Measurements from ENCODE around the gene CCDC106.

Gene CCDC106

DNA sequence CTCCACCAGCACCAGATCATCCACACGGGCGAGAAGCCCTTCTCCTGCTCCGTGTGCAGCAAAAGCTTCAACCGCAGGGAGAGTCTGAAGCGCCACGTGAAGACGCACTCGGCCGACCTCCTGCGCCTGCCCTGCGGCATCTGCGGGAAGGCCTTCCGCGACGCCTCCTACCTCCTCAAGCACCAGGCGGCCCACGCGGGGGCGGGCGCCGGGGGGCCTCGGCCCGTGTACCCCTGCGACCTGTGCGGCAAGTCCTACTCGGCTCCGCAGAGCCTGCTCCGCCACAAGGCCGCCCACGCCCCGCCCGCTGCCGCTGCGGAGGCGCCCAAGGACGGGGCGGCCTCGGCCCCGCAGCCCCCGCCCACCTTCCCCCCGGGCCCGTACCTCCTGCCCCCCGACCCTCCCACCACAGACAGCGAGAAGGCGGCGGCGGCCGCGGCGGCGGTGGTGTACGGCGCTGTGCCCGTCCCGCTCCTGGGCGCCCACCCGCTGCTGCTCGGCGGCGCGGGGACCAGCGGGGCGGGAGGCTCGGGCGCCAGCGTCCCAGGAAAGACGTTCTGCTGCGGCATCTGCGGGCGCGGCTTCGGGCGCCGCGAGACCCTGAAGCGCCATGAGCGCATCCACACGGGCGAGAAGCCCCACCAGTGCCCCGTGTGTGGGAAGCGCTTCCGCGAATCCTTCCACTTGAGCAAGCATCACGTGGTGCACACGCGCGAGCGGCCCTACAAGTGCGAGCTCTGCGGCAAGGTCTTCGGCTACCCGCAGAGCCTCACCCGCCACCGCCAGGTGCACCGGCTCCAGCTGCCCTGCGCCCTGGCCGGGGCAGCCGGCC is 33.1 kb upstream of the CCDC106 start:
- no peak for DNase-seq

DNA sequence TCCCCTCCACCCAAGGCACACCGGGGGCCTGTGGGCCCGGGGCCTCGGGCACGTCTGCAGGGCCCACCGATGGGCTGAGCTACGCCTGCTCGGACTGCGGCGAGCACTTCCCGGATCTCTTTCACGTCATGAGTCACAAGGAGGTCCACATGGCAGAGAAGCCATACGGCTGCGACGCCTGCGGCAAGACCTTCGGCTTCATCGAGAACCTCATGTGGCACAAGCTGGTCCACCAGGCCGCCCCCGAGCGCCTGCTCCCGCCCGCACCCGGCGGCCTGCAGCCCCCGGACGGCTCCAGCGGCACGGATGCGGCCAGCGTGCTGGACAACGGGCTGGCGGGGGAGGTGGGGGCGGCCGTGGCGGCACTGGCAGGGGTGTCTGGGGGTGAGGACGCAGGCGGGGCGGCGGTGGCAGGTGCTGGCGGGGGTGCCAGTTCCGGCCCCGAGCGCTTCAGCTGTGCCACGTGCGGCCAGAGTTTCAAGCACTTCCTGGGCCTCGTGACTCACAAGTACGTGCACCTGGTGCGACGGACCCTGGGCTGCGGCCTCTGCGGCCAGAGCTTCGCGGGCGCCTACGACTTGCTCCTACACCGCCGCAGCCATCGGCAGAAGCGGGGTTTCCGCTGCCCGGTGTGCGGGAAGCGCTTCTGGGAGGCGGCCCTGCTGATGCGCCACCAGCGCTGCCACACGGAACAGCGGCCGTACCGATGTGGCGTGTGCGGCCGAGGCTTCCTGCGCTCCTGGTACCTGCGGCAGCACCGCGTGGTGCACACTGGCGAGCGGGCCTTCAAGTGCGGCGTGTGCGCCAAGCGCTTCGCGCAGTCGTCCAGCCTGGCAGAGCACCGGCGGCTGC is 32.2 kb upstream of the CCDC106 start:
- no peak for DNase-seq

DNA sequence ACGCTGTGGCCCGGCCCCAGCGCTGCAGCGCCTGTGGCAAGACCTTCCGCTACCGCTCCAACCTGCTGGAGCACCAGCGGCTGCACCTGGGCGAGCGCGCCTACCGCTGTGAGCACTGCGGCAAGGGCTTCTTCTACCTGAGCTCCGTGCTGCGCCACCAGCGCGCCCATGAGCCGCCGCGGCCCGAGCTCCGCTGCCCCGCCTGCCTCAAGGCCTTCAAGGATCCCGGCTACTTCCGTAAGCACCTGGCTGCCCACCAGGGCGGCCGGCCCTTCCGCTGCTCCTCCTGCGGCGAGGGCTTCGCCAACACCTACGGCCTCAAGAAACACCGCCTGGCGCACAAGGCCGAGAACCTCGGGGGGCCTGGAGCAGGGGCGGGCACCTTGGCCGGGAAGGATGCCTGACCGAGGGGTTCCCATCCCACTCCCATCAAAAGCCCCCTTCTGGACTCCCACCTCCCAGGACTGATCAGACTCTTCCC is 31.6 kb upstream of the CCDC106 start:
- no peak for DNase-seq

DNA sequence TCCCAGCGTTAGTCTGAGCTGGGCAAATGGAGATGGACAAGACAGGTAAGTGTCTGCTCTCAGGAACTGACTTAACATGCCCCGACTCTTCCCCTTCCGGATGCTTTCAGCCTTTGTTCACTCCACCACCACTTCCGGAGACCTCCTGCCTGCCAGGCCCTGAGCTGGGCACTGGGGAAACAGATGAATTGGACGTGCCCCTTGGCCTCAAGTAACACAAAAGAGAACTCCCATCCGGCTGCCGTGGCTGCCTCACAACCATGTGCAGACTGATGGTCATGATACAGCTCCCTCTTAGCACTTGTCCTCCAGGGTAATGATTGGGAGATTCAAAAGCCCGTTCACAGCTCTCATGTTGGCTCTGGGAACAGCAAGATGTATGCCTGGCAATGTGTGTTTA is 30.6 kb upstream of the CCDC106 start:
- DNase-seq: no peak

DNA sequence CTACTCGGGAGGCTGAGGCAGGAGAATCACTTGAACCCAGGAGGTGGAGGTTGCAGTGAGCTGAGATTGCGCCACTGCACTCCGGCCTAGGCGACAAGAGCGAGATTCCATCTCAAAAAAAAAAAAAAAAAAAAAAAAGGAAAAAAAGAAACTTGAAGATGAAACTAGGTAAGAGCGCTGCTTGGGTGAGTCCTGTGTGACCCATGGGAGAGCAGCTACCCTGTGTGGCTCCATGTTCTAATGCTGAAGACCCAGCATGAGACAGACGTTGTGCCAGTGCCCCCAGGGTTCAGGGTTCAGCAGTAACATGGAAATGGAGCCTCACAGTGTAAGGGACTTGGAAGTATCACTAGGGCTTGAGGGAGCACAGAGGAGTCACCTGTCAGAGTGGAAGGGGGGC is 29.6 kb upstream of the CCDC106 start:
- no peak for DNase-seq

DNA sequence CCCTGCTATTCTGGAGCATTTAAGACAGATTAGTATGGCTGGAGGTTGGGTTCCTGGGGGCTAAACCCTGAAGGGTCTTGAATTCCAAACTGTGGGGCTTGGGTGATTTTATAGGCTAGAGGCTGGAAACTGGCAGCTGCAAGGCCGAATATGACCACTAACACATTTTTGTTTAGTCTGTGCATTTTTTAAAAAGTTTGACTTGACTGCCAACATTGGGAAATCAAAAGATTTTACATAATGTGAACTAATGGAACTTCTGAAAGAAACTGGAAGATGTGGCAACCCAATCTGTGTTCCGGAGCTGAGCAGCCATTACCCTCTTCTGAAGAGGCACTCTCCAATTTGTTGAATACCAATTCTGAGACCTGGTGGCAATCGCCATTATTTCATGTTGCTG is 28.7 kb upstream of the CCDC106 start:
- no peak for DNase-seq

DNA sequence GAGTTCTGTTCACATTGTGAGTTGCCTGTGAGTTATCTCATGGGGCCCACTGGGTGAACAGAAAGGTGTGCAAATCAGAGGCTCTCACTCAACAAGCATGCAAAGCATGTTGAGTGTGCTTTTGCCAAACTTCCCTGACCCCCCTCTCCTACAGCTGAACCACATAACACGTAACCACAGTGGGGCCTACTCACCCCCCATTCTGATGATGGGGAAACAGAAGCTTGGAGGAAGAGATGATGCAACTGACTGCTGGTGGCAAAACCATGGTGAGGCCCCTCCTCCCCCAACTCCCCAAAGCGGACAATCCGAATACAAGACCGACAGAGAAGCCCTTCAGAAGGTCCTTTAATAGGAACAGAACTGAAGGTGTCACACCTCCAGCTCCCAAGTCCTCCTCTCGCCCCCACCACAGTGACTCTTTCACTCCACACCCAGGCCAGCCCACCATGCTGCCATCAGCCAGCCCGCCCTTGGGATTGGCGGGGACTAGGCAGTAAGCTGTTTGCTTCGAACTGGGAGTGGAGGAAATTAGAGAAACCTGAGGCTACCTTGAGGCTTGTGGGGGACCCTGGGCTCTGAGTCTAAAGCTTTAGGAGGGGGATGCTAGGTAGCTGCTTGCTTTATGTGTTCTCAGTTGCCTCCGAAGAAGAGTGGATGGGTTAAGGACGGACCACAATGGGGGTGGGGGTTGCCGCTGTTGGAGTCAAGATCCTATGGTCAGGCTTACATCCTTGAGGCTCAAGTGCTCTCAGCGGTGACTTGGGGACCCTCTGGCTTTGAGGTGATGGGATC is 27.4 kb upstream of the CCDC106 start:
- DNase-seq: peak; percentile 33

DNA sequence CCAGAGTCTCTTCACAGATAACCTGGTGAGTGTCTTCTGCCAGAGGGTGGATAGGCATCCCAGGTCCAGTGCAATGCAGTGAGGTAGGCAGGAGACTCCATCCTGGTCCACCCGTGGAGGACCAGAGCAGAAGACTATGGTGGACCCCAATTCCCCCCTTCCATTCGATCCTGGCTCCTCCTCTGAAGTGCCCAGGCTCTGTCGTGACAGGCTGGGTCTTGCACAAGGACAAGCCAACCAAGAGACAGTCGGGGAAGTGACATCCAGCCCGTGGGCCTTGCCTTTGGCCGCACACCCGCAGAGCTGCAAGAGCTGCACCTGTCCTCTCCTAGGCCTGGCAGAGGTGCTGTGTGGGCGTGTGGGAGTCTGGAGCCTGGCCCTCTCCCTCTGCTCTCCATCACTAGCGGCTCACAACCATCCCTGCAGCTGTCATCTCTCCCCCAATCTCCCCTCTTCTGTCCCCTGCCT is 26.8 kb upstream of the CCDC106 start:
- DNase-seq: no peak

DNA sequence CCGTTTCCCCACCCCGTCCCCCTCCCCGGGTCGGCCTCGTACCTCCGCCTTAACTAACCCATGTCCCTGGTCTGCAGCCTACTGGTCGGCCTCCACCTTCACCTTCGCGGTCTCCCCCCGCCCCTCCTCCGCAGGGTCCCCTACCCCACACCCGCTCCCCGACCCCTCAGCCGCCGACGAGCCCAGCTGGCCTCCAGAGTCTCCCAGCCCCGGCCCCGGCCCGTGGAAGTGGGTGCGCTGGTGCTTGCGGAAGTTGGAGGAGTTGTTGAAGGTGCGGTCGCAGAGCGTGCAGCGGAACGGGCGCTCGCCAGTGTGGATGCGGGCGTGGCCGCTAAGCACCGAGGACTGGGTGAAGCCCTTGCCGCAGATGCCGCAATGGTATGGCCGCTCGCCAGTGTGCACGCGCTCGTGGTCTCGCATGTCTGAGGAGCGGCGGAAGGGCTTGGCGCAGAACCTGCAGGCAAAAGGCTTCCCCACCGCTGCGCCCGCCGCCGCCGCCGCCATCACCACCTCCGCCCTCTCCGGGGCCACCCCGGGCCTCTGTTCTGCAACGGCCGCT is 26.3 kb upstream of the CCDC106 start:
- no peak for DNase-seq

DNA sequence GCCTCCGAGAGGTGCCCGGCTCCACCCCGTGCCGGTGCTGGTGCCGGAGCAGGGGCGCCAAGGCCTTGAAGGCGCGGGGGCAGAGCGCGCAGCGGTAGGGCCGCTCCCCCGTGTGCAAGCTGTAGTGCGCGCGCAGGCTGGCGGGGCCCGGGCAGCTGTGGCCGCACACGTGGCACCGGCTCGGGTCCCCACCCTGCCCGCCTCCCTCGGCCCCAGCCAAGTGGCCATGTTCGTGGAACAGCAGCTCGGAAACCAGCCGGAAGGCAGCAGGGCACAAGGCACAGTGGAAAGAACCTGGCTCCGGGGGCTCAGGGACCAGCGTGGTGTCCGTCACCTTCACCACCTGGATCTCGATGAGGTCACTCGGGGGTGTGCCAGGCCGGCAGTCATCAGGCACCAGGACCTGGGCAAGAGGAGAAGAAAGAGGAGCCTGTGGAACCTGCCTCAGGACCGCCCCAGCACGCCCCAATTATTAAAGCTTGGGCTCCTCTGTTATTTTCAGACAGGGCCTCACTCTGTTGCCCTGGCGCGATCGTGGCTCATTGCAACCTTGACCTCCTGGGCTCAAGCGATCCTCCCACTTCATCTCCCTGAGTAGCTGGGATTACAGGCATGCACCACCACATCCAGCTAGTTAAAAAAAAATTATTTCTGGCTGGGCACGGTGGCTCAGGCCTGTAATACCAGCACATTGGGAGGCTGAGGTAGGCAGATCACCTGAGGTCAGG is 25.6 kb upstream of the CCDC106 start:
- DNase-seq: no peak

DNA sequence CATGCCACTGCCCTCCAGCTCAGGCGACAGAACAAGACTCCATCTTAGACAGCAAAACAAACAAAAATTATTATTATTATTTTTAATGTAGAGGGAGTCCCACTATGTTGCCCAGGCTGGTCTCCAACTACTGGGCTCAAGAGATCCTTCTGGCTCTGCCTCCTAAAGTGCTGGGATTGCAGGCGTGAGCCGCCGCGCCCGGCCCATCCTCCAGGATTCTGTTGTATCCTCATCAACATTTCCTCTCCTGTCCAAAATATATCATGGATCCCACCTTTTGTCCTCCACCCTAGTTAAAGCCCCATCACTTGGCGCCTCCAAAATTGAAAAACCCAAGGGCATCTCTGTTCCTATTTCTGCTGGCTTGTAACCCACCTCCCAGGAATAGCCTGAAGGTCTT is 24.9 kb upstream of the CCDC106 start:
- no peak for DNase-seq

DNA sequence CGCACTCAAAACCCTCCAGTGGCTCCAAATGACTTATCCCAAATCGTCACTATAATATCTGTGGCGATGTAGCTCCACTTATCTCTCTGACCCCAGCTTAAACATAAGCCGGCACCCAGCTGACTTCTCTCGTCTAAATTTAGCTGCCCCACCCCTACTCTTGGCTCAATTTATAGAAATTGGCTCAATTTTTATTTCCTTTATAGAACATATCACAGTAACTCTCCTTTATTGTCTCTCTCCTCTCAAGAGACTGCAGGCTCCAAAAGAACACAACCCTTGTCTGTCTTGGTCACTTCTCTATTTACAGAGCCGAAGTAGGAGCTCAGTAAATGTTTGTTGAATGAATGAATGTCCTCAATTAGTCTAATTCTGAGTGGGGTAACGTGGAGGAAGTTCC is 24.5 kb upstream of the CCDC106 start:
- DNase-seq: no peak

DNA sequence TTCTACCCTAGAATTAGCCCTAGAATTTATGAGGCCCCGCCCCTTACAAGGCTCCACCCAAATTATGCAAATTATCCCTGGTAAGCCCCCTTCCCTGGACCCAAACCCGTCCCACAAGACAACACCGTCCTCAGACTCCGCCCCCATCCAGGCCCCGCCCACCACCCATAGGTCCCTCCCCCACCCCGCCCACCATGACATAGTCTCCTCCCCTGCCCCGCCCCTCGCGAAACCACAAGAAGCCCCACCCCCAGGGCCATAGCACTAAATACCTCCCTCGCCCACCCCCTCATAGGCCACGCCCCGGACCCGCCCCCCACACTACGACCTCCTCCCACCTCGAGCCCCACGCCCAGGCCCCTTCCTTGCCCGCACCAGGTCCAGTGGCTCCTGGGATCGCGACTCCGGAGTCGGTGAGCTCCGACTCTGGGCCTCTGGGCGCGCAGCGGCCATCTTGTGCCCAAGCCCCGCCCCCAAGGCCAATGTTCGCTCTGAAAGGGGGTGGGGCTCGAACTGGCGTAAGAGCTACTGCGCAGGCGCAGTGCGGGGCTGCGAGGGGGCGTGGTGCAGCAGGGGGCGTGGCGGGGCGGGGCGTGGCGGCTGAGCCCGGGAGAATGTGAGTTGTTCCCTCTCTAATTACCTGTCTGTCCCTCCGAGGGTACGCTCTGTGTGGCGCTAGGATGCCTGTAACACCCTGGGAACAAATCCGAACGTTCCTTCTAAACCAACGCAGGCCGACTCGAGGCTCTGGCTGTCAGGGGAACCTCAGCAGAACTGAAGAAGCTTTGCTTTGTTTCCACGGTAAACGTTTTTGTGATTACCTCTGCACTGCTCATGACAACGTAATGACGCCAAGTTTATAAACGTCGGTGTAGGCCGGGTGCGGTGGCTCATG is 23.7 kb upstream of the CCDC106 start, which contains the start of gene ZNF784:
ZNF784 (minus strand) TSS at position 458 of the 895 bp plus-strand sequence; CDS start at position 453, 5 bp downstream.
- DNase-seq: peak; percentile 92

DNA sequence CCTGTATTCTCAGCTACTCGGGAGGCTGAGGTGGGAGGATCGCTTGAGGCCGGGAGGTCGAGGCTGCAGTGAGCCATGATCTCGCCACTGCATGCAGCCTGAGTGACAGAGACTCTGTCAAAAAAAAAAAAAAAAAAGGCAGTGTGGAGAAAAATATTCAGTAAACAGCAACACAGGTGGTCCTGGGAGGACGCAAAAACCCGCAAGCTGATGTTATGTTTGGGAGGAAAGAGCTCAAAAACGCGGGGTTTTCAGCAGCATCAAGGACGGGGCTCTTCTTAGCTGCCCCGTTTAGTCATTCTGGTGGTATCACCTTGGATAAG is 23.0 kb upstream of the CCDC106 start:
- no peak for DNase-seq

DNA sequence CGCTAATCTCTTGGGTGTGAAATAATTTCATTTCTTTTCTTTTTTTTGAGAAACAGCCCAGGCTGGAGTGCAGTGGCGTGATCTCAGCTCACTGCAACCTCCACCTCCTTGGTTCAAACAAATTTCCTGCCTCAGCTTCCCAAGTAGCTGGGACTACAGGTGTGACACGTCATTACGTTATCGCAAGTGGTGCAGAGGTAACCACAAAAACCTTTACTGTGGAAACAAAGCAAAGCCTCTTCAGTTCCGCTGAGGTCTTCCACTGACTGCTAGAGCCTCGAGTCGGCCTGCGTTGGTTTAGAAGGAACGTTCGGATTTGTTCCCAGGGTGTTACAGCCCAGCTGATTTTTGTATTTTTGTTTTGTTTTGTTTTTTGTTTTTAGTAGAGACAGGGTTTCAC is 21.7 kb upstream of the CCDC106 start:
- no peak for DNase-seq

DNA sequence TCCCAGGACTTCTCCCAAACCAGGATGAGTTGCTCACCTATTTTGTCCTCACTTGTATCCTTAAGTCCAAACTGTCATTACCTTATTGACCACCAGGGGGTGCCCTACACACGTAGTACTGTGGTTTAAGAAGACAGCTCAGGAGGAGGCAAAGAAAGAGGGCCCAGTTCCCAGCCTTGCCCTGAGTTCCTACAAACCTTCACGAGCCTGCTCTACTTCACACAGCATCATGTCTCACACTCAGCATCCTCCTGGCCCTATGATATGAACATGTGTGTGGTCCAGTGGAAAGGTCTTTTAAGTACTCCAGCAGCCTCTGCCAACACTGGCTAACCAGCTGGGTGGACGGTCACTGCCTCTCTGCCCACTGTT is 15.6 kb upstream of the CCDC106 start:
- peak; percentile 84 for DNase-seq

DNA sequence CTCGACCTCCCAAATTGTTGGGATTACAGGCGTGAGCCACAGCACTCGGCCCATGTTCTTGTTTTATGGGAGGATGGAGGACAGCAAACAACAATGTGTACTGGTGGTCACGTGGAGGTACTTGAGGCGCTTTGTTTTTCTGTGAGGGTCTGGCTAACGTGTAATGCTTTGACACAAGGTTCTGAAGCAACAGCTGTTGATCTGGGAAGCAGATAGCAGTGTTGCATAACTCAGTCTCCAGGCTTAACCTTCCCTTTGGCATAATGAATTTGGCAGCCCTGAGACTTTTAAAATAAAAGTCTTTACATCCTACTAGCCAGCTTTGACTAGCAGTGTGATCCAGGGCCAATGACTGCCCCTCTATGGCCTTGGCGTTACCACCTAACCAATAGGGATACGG is 14.2 kb upstream of the CCDC106 start:
- no peak for DNase-seq

DNA sequence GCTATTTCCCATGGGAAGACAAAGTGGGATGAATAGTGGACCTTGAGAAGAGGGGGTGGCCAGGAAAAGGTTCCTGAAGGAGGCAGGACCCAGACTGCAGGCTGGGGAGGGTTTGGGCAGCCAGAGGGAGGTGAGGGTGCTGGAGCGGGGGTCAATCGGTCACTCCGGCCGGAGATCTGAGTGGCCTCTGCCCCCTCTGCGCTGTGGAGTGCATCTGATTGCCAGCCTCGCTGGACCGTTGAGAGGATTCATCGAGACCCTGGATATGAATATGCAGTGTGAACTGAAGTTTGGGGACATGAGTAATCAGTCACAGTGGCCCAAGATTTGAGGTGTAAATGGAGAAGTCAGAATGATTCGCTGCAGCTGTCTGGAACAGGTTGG is 12.7 kb upstream of the CCDC106 start:
- DNase-seq: no peak

DNA sequence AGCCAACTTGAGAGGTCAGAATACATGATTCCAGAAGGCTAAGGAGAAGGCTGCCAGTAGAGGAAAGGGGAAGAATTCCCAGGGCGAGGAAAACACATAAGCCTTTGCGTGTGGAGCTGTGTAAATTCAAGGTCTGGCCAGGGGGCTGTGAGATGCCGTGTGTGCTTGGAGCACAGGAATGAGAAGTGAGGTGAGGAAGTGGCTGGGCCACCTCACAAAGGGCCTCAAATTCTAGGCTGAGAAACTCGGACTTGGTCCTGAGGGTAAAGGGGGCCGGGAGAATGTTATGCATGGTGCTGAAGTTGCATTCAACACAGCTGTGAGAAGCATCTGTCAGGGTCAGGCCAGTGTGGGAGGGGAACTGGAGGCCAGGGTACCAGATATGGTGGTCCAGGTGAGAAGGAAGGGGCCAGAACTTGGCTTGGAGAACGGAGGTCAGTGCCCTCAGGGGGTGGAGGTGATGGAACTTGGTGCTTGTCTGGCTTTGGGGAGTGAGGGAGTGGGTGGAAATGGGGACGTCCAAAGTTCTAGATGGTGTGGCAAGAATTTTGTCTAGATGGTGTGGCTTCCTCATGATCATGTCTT is 12.1 kb upstream of the CCDC106 start:
- DNase-seq: no peak

DNA sequence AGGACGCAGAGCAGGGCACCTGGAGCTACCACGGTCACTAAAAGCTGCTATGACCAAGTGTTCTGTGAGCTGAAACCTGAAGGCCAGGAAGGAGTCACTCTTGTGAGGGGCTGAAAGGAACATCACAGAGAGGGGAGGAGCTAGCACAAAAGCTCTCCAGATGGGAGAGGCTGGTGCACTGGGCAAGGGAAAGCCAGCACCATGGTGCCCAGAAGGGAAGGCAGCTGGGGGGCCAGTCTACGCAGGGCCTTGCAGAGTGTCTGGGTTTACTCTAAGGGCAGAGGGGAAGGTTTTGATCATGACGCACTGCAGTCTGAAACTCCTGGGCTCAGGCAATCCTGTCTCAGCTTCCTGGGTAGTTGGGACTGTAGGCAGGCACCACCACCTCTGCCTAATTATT is 11.3 kb upstream of the CCDC106 start:
- no peak for DNase-seq

DNA sequence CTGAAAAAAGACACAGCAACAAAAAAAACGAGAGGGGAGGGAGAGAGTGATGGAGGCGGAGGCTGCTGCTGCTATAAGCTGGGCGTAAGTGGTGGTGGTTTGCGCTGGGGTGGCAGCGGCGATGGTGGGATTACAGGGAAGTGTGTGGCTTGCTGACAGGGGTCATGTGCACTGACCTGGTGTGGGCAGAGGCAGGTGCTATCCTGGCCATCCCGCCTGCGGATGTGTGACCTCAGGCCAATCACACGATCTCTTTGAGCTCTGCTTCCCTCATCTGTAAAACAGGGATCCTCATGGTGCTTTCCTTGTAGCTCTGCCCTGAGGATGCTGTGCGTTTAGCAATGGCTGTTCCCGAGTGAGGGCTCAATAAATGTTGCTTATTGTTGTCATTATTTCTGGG is 10.5 kb upstream of the CCDC106 start:
- no peak for DNase-seq
